HL-60 (cell line): ENCODE data around the gene CAMKK1.

ENCODE experiments used
- DNase-seq, 2 experiments: peaks; one replicate each; pipeline ENCODE4 v3.0.0-alpha.2; 2010 to 2020; ENCODE audit warnings: low read depth in 1 of 2, low spot score in 1 of 2
- H3K27ac ChIP-seq: fragments of 250-450 bp; sonication (Bioruptor Pico); replicated peaks from 2 replicates; pipeline ENCODE4 v1.5.1; 2020; ENCODE audit warnings: mild to moderate bottlenecking, moderate library complexity
- H3K27me3 ChIP-seq: fragments of 250-450 bp; sonication (Bioruptor Pico); 2 replicates; pipeline ENCODE4 v1.5.1; 2021; ENCODE audit warnings: mild to moderate bottlenecking, moderate library complexity; ENCODE audit not compliant: insufficient read depth, poor library complexity, severe bottlenecking
- H3K4me3 ChIP-seq: replicated peaks from 2 replicates; pipeline ENCODE4 v1.5.1; 2011; ENCODE audit warnings: mild to moderate bottlenecking, control low read depth, low read length; ENCODE audit not compliant: insufficient read depth
- GABPA ChIP-seq: IDR thresholded peaks from 2 replicates; pipeline ENCODE4 v1.6.1; 2012; ENCODE audit warnings: low read depth
- POLR2AphosphoS5 ChIP-seq: IDR thresholded peaks from 2 replicates; pipeline ENCODE4 v1.6.1; 2012; ENCODE audit warnings: low read depth
- SPI1 ChIP-seq: IDR thresholded peaks from 2 replicates; pipeline ENCODE4 v1.6.1; 2012; ENCODE audit warnings: low read depth, mild to moderate bottlenecking, borderline replicate concordance
- TF ChIP-seq, protein P1 (sequence below): IDR thresholded peaks from one replicate; pipeline ENCODE4 v1.5.1; 2011; ENCODE audit warnings: low read length, control low read depth, inconsistent platforms; ENCODE audit not compliant: insufficient read depth
- TF ChIP-seq, protein P2 (sequence below): IDR thresholded peaks from 2 replicates; pipeline ENCODE4 v1.6.1; 2012; ENCODE audit warnings: low read depth; ENCODE audit not compliant: insufficient replicate concordance

The CAMKK1 gene

DNA sequence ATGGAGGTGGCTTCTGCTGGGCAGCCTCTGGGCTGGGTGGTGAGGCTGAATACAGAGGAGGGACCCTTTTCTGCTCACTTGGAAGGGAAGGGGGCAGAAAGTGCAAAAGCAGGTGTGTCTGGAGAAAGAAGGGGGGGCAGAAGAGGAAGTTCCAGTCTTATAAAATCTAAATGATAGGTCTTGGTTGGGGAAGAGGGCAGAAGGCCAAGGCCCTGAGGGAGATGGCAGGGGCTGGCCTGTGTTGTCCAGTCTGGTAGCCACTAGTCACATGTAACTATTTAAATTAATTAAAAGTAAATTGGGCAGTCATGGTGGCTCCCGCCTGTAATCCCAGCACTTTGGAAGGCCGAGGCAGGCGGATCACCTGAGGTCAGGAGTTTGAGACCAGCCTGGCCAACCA, 2.5 kb upstream of the CAMKK1 start:
- no peak overlapping the region for H3K4me3 ChIP-seq

DNA sequence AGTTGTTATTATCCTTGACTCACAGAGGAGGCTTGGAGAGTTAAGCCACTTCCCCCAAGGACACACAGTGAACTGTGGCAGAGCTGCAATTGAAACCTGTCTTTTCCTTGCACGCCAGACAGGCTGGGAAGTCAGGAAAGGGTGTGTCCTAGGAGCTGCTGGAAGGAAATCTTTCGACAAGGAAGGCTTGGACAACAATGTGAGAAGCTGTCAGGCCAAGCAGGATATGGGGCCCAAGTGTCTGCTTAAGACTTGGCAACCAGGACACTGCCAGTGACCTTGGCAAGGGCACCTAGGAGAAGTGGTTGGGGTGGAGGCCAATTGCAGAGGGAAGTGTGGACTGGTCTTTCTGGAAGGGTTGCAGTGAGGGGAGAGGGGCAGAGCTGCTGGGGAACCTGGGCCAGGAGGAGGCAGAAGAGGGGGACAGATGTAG, 2.1 kb upstream of the CAMKK1 start:
- DNase-seq, result peak in 1 of 2 experiments; percentile 25
- Histone ChIP-seq H3K27me3 (no peaks in the 10 kb centered on the region), H3K27ac (peak overlapping the region; percentile 13), H3K4me3 (no peak overlapping the region)
- TF ChIP-seq, protein P1, sequence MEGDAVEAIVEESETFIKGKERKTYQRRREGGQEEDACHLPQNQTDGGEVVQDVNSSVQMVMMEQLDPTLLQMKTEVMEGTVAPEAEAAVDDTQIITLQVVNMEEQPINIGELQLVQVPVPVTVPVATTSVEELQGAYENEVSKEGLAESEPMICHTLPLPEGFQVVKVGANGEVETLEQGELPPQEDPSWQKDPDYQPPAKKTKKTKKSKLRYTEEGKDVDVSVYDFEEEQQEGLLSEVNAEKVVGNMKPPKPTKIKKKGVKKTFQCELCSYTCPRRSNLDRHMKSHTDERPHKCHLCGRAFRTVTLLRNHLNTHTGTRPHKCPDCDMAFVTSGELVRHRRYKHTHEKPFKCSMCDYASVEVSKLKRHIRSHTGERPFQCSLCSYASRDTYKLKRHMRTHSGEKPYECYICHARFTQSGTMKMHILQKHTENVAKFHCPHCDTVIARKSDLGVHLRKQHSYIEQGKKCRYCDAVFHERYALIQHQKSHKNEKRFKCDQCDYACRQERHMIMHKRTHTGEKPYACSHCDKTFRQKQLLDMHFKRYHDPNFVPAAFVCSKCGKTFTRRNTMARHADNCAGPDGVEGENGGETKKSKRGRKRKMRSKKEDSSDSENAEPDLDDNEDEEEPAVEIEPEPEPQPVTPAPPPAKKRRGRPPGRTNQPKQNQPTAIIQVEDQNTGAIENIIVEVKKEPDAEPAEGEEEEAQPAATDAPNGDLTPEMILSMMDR, result no peak
- TF ChIP-seq GABPA, result no peak
- TF ChIP-seq, protein P2, sequence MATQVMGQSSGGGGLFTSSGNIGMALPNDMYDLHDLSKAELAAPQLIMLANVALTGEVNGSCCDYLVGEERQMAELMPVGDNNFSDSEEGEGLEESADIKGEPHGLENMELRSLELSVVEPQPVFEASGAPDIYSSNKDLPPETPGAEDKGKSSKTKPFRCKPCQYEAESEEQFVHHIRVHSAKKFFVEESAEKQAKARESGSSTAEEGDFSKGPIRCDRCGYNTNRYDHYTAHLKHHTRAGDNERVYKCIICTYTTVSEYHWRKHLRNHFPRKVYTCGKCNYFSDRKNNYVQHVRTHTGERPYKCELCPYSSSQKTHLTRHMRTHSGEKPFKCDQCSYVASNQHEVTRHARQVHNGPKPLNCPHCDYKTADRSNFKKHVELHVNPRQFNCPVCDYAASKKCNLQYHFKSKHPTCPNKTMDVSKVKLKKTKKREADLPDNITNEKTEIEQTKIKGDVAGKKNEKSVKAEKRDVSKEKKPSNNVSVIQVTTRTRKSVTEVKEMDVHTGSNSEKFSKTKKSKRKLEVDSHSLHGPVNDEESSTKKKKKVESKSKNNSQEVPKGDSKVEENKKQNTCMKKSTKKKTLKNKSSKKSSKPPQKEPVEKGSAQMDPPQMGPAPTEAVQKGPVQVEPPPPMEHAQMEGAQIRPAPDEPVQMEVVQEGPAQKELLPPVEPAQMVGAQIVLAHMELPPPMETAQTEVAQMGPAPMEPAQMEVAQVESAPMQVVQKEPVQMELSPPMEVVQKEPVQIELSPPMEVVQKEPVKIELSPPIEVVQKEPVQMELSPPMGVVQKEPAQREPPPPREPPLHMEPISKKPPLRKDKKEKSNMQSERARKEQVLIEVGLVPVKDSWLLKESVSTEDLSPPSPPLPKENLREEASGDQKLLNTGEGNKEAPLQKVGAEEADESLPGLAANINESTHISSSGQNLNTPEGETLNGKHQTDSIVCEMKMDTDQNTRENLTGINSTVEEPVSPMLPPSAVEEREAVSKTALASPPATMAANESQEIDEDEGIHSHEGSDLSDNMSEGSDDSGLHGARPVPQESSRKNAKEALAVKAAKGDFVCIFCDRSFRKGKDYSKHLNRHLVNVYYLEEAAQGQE, result no peak
- no peak for TF ChIP-seq POLR2AphosphoS5
- TF ChIP-seq SPI1, result no peak

More for the DNA sequence above, 2.5 kb upstream of the CAMKK1 start:
- no peak for DNase-seq
- TF ChIP-seq GABPA (no peak), SPI1 (no peak), POLR2AphosphoS5 (no peak)
- TF ChIP-seq, protein P1, result no peak
- TF ChIP-seq, protein P2, result no peak
- H3K27me3 ChIP-seq, result no peaks in the 10 kb centered on the region
- H3K27ac ChIP-seq, result peak overlapping the region; percentile 13

DNA sequence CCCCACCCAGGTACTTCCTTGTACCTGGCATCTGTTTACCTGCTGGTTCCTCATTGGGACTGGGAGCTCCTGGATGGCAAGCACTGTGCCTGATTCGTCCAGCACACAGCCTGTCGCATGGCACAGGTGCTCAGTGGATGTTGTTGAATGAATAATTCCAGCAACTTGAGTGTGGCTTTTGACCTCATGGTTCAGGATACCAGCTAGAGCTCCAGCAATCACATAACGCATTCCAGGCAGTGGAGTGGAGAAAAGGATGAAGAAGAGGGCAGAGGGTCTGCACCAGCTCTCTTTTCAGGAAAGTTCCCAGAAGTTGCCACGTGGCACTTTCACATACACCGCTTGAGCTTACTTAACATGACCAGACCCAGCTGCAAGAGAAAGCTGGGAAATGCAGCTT, 1.3 kb upstream of the CAMKK1 start:
- no peaks in the 10 kb centered on the region for H3K27me3 ChIP-seq
- no peak for DNase-seq
- no peak for TF ChIP-seq POLR2AphosphoS5
- TF ChIP-seq GABPA, result no peak
- TF ChIP-seq SPI1, result no peak
- TF ChIP-seq, protein P2, result no peak
- TF ChIP-seq, protein P1, result no peak
- no peak overlapping the region for H3K27ac ChIP-seq
- H3K4me3 ChIP-seq, result no peak overlapping the region
